ENCODE measurements around the gene SCIN.

DNA sequence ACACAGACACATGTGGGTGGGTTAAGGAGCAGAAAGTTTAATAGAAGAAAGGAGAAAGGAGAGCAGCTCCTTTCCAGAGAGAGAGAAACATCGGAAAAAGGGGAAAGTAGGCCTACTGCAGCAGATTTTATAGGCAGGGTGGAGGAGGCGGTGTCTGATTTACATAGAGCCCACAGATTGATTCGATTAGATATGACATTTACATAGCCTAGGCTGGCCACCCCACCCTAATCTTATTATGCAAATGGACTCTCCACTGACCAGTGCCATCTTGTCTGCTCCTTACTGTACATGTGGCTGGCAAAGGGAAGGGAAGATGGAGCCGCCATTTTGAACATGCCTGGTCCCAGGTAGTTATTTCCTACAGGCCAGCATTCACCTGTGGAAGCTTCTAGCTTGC, 38.7 kb upstream of the SCIN start:
- TF ChIP-seq POLR2AphosphoS5 (IDR thresholded peaks at IDR 0.05; ENCODE audit: low read depth, low read length), result no peak
- TF ChIP-seq, protein P1, sequence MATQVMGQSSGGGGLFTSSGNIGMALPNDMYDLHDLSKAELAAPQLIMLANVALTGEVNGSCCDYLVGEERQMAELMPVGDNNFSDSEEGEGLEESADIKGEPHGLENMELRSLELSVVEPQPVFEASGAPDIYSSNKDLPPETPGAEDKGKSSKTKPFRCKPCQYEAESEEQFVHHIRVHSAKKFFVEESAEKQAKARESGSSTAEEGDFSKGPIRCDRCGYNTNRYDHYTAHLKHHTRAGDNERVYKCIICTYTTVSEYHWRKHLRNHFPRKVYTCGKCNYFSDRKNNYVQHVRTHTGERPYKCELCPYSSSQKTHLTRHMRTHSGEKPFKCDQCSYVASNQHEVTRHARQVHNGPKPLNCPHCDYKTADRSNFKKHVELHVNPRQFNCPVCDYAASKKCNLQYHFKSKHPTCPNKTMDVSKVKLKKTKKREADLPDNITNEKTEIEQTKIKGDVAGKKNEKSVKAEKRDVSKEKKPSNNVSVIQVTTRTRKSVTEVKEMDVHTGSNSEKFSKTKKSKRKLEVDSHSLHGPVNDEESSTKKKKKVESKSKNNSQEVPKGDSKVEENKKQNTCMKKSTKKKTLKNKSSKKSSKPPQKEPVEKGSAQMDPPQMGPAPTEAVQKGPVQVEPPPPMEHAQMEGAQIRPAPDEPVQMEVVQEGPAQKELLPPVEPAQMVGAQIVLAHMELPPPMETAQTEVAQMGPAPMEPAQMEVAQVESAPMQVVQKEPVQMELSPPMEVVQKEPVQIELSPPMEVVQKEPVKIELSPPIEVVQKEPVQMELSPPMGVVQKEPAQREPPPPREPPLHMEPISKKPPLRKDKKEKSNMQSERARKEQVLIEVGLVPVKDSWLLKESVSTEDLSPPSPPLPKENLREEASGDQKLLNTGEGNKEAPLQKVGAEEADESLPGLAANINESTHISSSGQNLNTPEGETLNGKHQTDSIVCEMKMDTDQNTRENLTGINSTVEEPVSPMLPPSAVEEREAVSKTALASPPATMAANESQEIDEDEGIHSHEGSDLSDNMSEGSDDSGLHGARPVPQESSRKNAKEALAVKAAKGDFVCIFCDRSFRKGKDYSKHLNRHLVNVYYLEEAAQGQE (IDR thresholded peaks at IDR 0.05; ENCODE audit: insufficient read depth in 1 of 2, low read depth in 2 of 2, low read length in 2 of 2), result no peak
